ENCODE measurements around the gene MYBPC2.

The MYBPC2 gene

GRCh38 chr19:50501568-50502475 is 69.1 kb downstream of the MYBPC2 start:
- DNase-seq: no peak

- no peak for DNase-seq
Observed at GRCh38 chr19:50505856-50506611, 73.3 kb downstream of the MYBPC2 start.

- no peak for DNase-seq
Observed at GRCh38 chr19:50506700-50507099, 74.0 kb downstream of the MYBPC2 start.

- DNase-seq: no peak
Observed at GRCh38 chr19:50507376-50507775, 74.7 kb downstream of the MYBPC2 start.

GRCh38 chr19:50508843-50509190 is 76.1 kb downstream of the MYBPC2 start:
- DNase-seq: no peak

GRCh38 chr19:50509366-50509765 is 76.7 kb downstream of the MYBPC2 start:
- no peak for DNase-seq

- no peak for DNase-seq
Observed at GRCh38 chr19:50510121-50510670, 77.5 kb downstream of the MYBPC2 start.

GRCh38 chr19:50510700-50511068 is 78.0 kb downstream of the MYBPC2 start:
- DNase-seq: no peak

GRCh38 chr19:50511069-50511822 is 78.6 kb downstream of the MYBPC2 start, which contains the start of gene JOSD2:
JOSD2 (minus strand) TSS chr19:50511191; CDS start chr19:50510431, 760 bp downstream.
- peak; percentile 100 for DNase-seq

- DNase-seq: no peak
Observed at GRCh38 chr19:50512112-50512998, 79.7 kb downstream of the MYBPC2 start.

- DNase-seq: no peak
Observed at GRCh38 chr19:50512999-50513745, 80.5 kb downstream of the MYBPC2 start.

GRCh38 chr19:50513746-50514345 is 81.2 kb downstream of the MYBPC2 start, which contains the start of gene ASPDH:
ASPDH (minus strand) TSS chr19:50513913; CDS start chr19:50513823, 90 bp downstream.
- DNase-seq: no peak

GRCh38 chr19:50514346-50515167 is 81.9 kb downstream of the MYBPC2 start:
- DNase-seq: no peak

GRCh38 chr19:50515168-50515561 is 82.5 kb downstream of the MYBPC2 start:
- DNase-seq: no peak

All from inflammatory macrophage treated with lipopolysaccharide for 4 hours (primary cell).